ENCODE data around the gene FOXP1.

The FOXP1 gene

GRCh38 chr3:71010726-71011455 is 572.6 kb downstream of the FOXP1 start:
- DNase-seq, result no peak

GRCh38 chr3:71008350-71008935 is 575.1 kb downstream of the FOXP1 start:
- DNase-seq, result no peak

GRCh38 chr3:71006810-71007785 is 576.4 kb downstream of the FOXP1 start:
- no peak for DNase-seq

- no peak for DNase-seq
These were observed 577.7 kb downstream of the FOXP1 start for GRCh38 chr3:71005702-71006321.

- no peak for DNase-seq
These were observed 580.0 kb downstream of the FOXP1 start for GRCh38 chr3:71003511-71003910.

GRCh38 chr3:71002298-71002697 is 581.2 kb downstream of the FOXP1 start:
- no peak for DNase-seq

- DNase-seq, result no peak
These were observed 582.2 kb downstream of the FOXP1 start for GRCh38 chr3:71001303-71001830.

GRCh38 chr3:71000483-71000882 is 583.0 kb downstream of the FOXP1 start:
- no peak for DNase-seq

GRCh38 chr3:70999730-71000129 is 583.8 kb downstream of the FOXP1 start:
- DNase-seq, result no peak

GRCh38 chr3:70996082-70996481 is 587.4 kb downstream of the FOXP1 start:
- no peak for DNase-seq

- DNase-seq, result no peak
These were observed 588.9 kb downstream of the FOXP1 start for GRCh38 chr3:70994644-70995043.

GRCh38 chr3:70992562-70993204 is 590.8 kb downstream of the FOXP1 start:
- no peak for DNase-seq

GRCh38 chr3:70992131-70992530 is 591.4 kb downstream of the FOXP1 start:
- DNase-seq, result no peak

- DNase-seq, result no peak
These were observed 592.8 kb downstream of the FOXP1 start for GRCh38 chr3:70990723-70991122.

GRCh38 chr3:70990185-70990584 is 593.3 kb downstream of the FOXP1 start:
- no peak for DNase-seq

- no peak for DNase-seq
These were observed 594.4 kb downstream of the FOXP1 start for GRCh38 chr3:70989174-70989573.

GRCh38 chr3:70988111-70988510 is 595.4 kb downstream of the FOXP1 start:
- no peak for DNase-seq

- DNase-seq, result no peak
These were observed 598.0 kb downstream of the FOXP1 start for GRCh38 chr3:70985572-70985971.

- DNase-seq, result no peak
These were observed 598.6 kb downstream of the FOXP1 start for GRCh38 chr3:70984776-70985482.

GRCh38 chr3:70982700-70983140 is 600.8 kb downstream of the FOXP1 start:
- DNase-seq, result no peak

- no peak for DNase-seq
These were observed 601.2 kb downstream of the FOXP1 start for GRCh38 chr3:70982284-70982683.
